Activated B cell treated with CpG ODN at 0.5 μM for 24 hours (primary cell): ENCODE measurements around the gene GRB7. TPM values are rescaled to one million over a fixed set of nuclear protein-coding genes. Genes with fewer than 3 reads are reported as not detected.

ENCODE experiments used
- ATAC-seq: fragments of 200-7000 bp; cut with Tn5 transposase; one replicate; pipeline ENCODE4 v1.10.0; 2021; ENCODE audit warnings: low read depth, mild to moderate bottlenecking, moderate library complexity
- CTCF ChIA-PET: fragments of 350-600 bp; sonication (Branson Sonifier 250); formaldehyde crosslinking; loops from one replicate; lab custom pipeline; 2021; ENCODE audit warnings: antibody characterized with exemption; lab: Charles Lee
- POLR2A ChIA-PET: fragments of 350-600 bp; sonication (Branson Sonifier 250); formaldehyde crosslinking; loops from one replicate; lab custom pipeline; 2021; ENCODE audit warnings: antibody characterized with exemption; lab: Charles Lee
- DNase-seq: peaks from one replicate; pipeline ENCODE4 v3.0.0; 2022
- H3K27ac Mint-ChIP-seq: one replicate; pipeline ENCODE4 v1.8.0; 2020; ENCODE audit warnings: mixed read lengths
- H3K27me3 Mint-ChIP-seq: one replicate; pipeline ENCODE4 v1.8.0; 2021; ENCODE audit warnings: mixed read lengths
- H3K36me3 Mint-ChIP-seq: one replicate; pipeline ENCODE4 v1.8.0; 2021; ENCODE audit warnings: low read depth, mixed read lengths
- H3K4me1 Mint-ChIP-seq: one replicate; pipeline ENCODE4 v1.8.0; 2021; ENCODE audit warnings: mixed read lengths
- H3K4me3 Mint-ChIP-seq: one replicate; pipeline ENCODE4 v1.8.0; 2020; ENCODE audit warnings: mild to moderate bottlenecking, mixed read lengths
- H3K9me3 Mint-ChIP-seq: one replicate; pipeline ENCODE4 v1.8.0; 2020; ENCODE audit warnings: mixed read lengths
- CTCF ChIP-seq: fragments of 200-600 bp; IDR thresholded peaks from one replicate; pipeline ENCODE4 v1.8.0; 2022; ENCODE audit warnings: antibody characterized with exemption, mild to moderate bottlenecking
- intact Hi-C: fragments of 100-400 bp; cut with micrococcal nuclease; formaldehyde crosslinking; loops from one replicate; pipeline ENCODE4 v1.15.1; 2024
- total RNA-seq: library from RNA; stranded (reverse); gene quantifications from 2 replicates; pipeline ENCODE4 v1.2.3, GENCODE V29; 2022

The GRB7 gene
- total RNA-seq, 1 donor from 2014 or later, result 0.44 TPM

- ChIA-PET POLR2A (interaction anchor here (0.6 kb wide), 1 partner anchor 846 kb away, joined by 8 read pairs; the partner anchor contains the start of gene LASP1), CTCF (no interaction called here)
- Mint-ChIP-seq H3K36me3 (no peaks in the 10 kb centered on the region), H3K4me1 (no peaks in the 10 kb centered on the region), H3K27me3 (no peaks in the 10 kb centered on the region), H3K4me3 (no peak overlapping the region), H3K9me3 (no peaks in the 10 kb centered on the region), H3K27ac (no peak overlapping the region)
- no peak for TF ChIP-seq CTCF
- ATAC-seq, result no peak
- intact Hi-C loops, result no loop called here
- DNase-seq, result no peak
Observed at GRCh38 chr17:39716073-39716818, 21.5 kb upstream of the GRB7 start.

GRCh38 chr17:39716879-39717536, 20.7 kb upstream of the GRB7 start:
- intact Hi-C loops, result no loop called here
- H3K36me3 Mint-ChIP-seq, result no peaks in the 10 kb centered on the region
- ChIA-PET POLR2A (no interaction called here), CTCF (no interaction called here)
- no peak for ATAC-seq
- TF ChIP-seq CTCF, result no peak
- H3K4me3 Mint-ChIP-seq, result no peak overlapping the region
- no peaks in the 10 kb centered on the region for H3K27me3 Mint-ChIP-seq
- no peaks in the 10 kb centered on the region for H3K9me3 Mint-ChIP-seq
- no peak overlapping the region for H3K27ac Mint-ChIP-seq
- H3K4me1 Mint-ChIP-seq, result no peaks in the 10 kb centered on the region
- no peak for DNase-seq

GRCh38 chr17:39717660-39718059, 20.1 kb upstream of the GRB7 start:
- no peaks in the 10 kb centered on the region for H3K36me3 Mint-ChIP-seq
- no peaks in the 10 kb centered on the region for H3K27me3 Mint-ChIP-seq
- no peaks in the 10 kb centered on the region for H3K4me1 Mint-ChIP-seq
- H3K9me3 Mint-ChIP-seq, result no peaks in the 10 kb centered on the region
- TF ChIP-seq CTCF, result no peak
- ATAC-seq, result no peak
- no peak for DNase-seq
- ChIA-PET POLR2A (no interaction called here), CTCF (no interaction called here)
- no peak overlapping the region for H3K27ac Mint-ChIP-seq
- no peak overlapping the region for H3K4me3 Mint-ChIP-seq
- intact Hi-C loops, result no loop called here

- Mint-ChIP-seq H3K4me3 (no peak overlapping the region), H3K9me3 (no peaks in the 10 kb centered on the region), H3K36me3 (no peaks in the 10 kb centered on the region), H3K27me3 (no peaks in the 10 kb centered on the region), H3K4me1 (no peaks in the 10 kb centered on the region), H3K27ac (no peak overlapping the region)
- no peak for ATAC-seq
- CTCF ChIA-PET, result no interaction called here
- no peak for DNase-seq
- intact Hi-C loops, result no loop called here
- TF ChIP-seq CTCF, result no peak
- POLR2A ChIA-PET, result no interaction called here
Observed at GRCh38 chr17:39719563-39720355, 18.0 kb upstream of the GRB7 start.

- ATAC-seq, result no peak
- no peak overlapping the region for H3K27ac Mint-ChIP-seq
- DNase-seq, result no peak
- H3K4me1 Mint-ChIP-seq, result peaks cover 2% of the 10 kb centered on the region
- no peak overlapping the region for H3K4me3 Mint-ChIP-seq
- H3K36me3 Mint-ChIP-seq, result peaks cover 14% of the 10 kb centered on the region
- ChIA-PET POLR2A (interaction anchor here (1.5 kb wide), 1 partner anchor 8 kb away, joined by 6 read pairs; the partner anchor contains the start of gene MIEN1), CTCF (interaction anchor here (1.4 kb wide), 1 partner anchor 8 kb away, joined by 3 read pairs; the partner anchor contains the start of gene MIEN1)
- intact Hi-C loops, result no loop called here
- H3K9me3 Mint-ChIP-seq, result no peaks in the 10 kb centered on the region
- TF ChIP-seq CTCF, result no peak
- no peaks in the 10 kb centered on the region for H3K27me3 Mint-ChIP-seq
Observed at GRCh38 chr17:39722104-39722503, 15.6 kb upstream of the GRB7 start.
